ENCODE measurements around the gene PRDX3. TPM values are rescaled to one million over a fixed set of nuclear protein-coding genes. Genes with fewer than 3 reads are reported as not detected.
A peak's percentile ranks its signal among the peaks of the same experiment; 100 is the strongest.

PRDX3 gene
- total RNA-seq, 2 donors from 2014 or later: 46.1 to 61.7 TPM

GRCh38 chr10:119207713-119208552 is 29.3 kb upstream of the PRDX3 start:
- no peak for ATAC-seq
- Histone ChIP-seq H3K4me1 (peaks cover 19% of the 10 kb centered on the region), H3K9me3 (no peaks in the 10 kb centered on the region), H3K27ac (peak overlapping the region in 3 of 4 donors; percentile 96 to 98 (median 97)), H3K36me3 (replicated peaks in 1 of 2; ENCODE audit: insufficient read depth in 1 of 2, low read depth in 2 of 2) (no peaks in the 10 kb centered on the region), H3K27me3 (no peaks in the 10 kb centered on the region), H3K4me3 (peak overlapping the region; percentile 15 to 75)
- no peak for TF ChIP-seq CTCF (IDR thresholded peaks at IDR 0.05)
- peak in 1 of 3 donors; percentile 19 for TF ChIP-seq POLR2A (IDR thresholded peaks at IDR 0.05)
- intact Hi-C loops (cut with DNase I): no loop called here
- DNase-seq: peak; percentile 24 to 40 (median 31)
- WGBS, 2 donors: 1% methylated on average over 16 to 61 of the region's 62 CpGs

- no peaks in the 10 kb centered on the region for H3K27me3 ChIP-seq
- H3K4me3 ChIP-seq: peak within 1 kb of the TSS; percentile 27 to 75
- peak within 1 kb of the TSS; percentile 81 to 98 (median 96) for H3K27ac ChIP-seq
- intact Hi-C loops (cut with DNase I): no loop called here
- H3K4me1 ChIP-seq: peaks cover 19% of the 10 kb centered on the region
- DNase-seq (peak; percentile 90 to 95 (median 94)), ATAC-seq (peak; percentile 90)
- 0% methylated on average over 28 of the region's 34 CpGs; no CpG with 5 or more reads in 1 of the 2 donors for WGBS, 2 donors
- H3K9me3 ChIP-seq: no peaks in the 10 kb centered on the region
- H3K36me3 ChIP-seq (replicated peaks in 1 of 2; ENCODE audit: insufficient read depth in 1 of 2, low read depth in 2 of 2): no peaks in the 10 kb centered on the region
- TF ChIP-seq POLR2A (IDR thresholded peaks at IDR 0.05): peak in 1 of 3 donors; percentile 64
- TF ChIP-seq CTCF (IDR thresholded peaks at IDR 0.05): peak in 2 of 7 experiments; percentile 16 to 19
Measured at GRCh38 chr10:119207366-119207666, 28.7 kb upstream of the PRDX3 start, which contains the start of gene GRK5. Gene GRK5 (plus strand): TSS chr10:119207571. CDS start chr10:119207918, 347 bp downstream.

GRCh38 chr10:119206603-119207365 is 28.2 kb upstream of the PRDX3 start:
- no peaks in the 10 kb centered on the region for H3K36me3 ChIP-seq (replicated peaks in 1 of 2; ENCODE audit: insufficient read depth in 1 of 2, low read depth in 2 of 2)
- TF ChIP-seq POLR2A (IDR thresholded peaks at IDR 0.05) (peak in 2 of 3 donors; percentile 46 to 49), CTCF (IDR thresholded peaks at IDR 0.05) (peak; percentile 19 to 91 (median 76))
- peak overlapping the region; percentile 81 to 98 (median 96) for H3K27ac ChIP-seq
- peak; percentile 72 for ATAC-seq
- no peaks in the 10 kb centered on the region for H3K27me3 ChIP-seq
- DNase-seq: peak; percentile 61 to 77 (median 64)
- H3K4me1 ChIP-seq: peaks cover 19% of the 10 kb centered on the region
- intact Hi-C loops (cut with DNase I): no loop called here
- WGBS, 2 donors: 1% methylated on average over 73 of the region's 97 CpGs; no CpG with 5 or more reads in 1 of the 2 donors
- H3K4me3 ChIP-seq: peak overlapping the region; percentile 27 to 75
- H3K9me3 ChIP-seq: no peaks in the 10 kb centered on the region

- H3K27me3 ChIP-seq: no peaks in the 10 kb centered on the region
- no peak overlapping the region for H3K4me3 ChIP-seq
- peak overlapping the region; percentile 81 to 98 (median 96) for H3K27ac ChIP-seq
- no peaks in the 10 kb centered on the region for H3K9me3 ChIP-seq
- 32 to 37% methylated on average over 11 to 17 of the region's 17 CpGs for WGBS, 2 donors
- intact Hi-C loops (cut with DNase I): no loop called here
- peaks cover 19% of the 10 kb centered on the region for H3K4me1 ChIP-seq
- TF ChIP-seq CTCF (IDR thresholded peaks at IDR 0.05) (no peak), POLR2A (IDR thresholded peaks at IDR 0.05) (peak in 2 of 3 donors; percentile 12 to 31)
- H3K36me3 ChIP-seq (replicated peaks in 1 of 2; ENCODE audit: insufficient read depth in 1 of 2, low read depth in 2 of 2): no peaks in the 10 kb centered on the region
- DNase-seq (peak in 3 of 4 donors; percentile 58 to 66 (median 60)), ATAC-seq (peak; percentile 21)
Measured at GRCh38 chr10:119205894-119206602, 27.4 kb upstream of the PRDX3 start.
